Testis (tissue), 2 donors: ENCODE measurements around the gene MEGF6.

Source experiments
- CTCF ChIP-seq, 3 experiments: fragments of 450-650 bp in 2 of 3; fragments of 200-600 bp in 1 of 3; sonication (generic) in 1 of 3; IDR thresholded peaks; one replicate each; pipeline ENCODE4 v1.5.1; 2016 to 2019; ENCODE audit warnings: antibody characterized with exemption in 3 of 3, mild to moderate bottlenecking in 2 of 3, moderate library complexity in 1 of 3
- POLR2A ChIP-seq: fragments of 450-650 bp; IDR thresholded peaks from one replicate; pipeline ENCODE4 v1.6.1; 2017; ENCODE audit warnings: antibody characterized with exemption, mild to moderate bottlenecking, moderate library complexity

- TF ChIP-seq CTCF (IDR thresholded peaks at IDR 0.05) (no peak), POLR2A (no peak)
These were observed 33.0 kb upstream of the MEGF6 start for GRCh38 chr1:3644273-3644672.
